Psoas muscle (tissue), 8 donors: ENCODE data around the gene ADGRB2. TPM values are rescaled to one million over a fixed set of nuclear protein-coding genes. Genes with fewer than 3 reads are reported as not detected.

Experiments used
- ATAC-seq, 4 donors: fragments of 200-7000 bp; cut with Tn5 transposase; one replicate each; pipeline ENCODE4 v1.9.1; 2020; ENCODE audit warnings: moderate library complexity in 3 of 4, mild to moderate bottlenecking in 2 of 4
- DNase-seq, 2 donors: peaks; one replicate each; pipeline ENCODE4 v3.0.0-alpha.2; 2020
- H3K27ac ChIP-seq: fragments of 200-600 bp; one replicate; pipeline ENCODE4 v1.8.0; 2022
- H3K27me3 ChIP-seq, 3 donors: fragments of 200-600 bp in 1 of 3; one replicate each; pipeline versions ENCODE4 v1.6.1 to v1.8.0; 2013 to 2022; ENCODE audit warnings: low read length in 2 of 3, mild to moderate bottlenecking in 2 of 3, moderate library complexity in 1 of 3; ENCODE audit not compliant: insufficient read depth in 3 of 3
- H3K36me3 ChIP-seq, 2 donors: fragments of 200-600 bp in 1 of 2; one replicate each; pipeline versions ENCODE4 v1.6.1 to v1.8.0; 2013 to 2022; ENCODE audit warnings: low read depth in 1 of 2, mild to moderate bottlenecking in 1 of 2, moderate library complexity in 1 of 2; ENCODE audit not compliant: insufficient read depth in 1 of 2
- H3K4me1 ChIP-seq: fragments of 200-600 bp; one replicate; pipeline ENCODE4 v1.8.0; 2022
- H3K4me3 ChIP-seq: fragments of 200-600 bp; one replicate; pipeline ENCODE4 v1.8.0; 2022; ENCODE audit warnings: mild to moderate bottlenecking
- H3K9me3 ChIP-seq: fragments of 200-600 bp; one replicate; pipeline ENCODE4 v1.8.0; 2022
- CTCF ChIP-seq: fragments of 200-600 bp; IDR thresholded peaks from one replicate; pipeline ENCODE4 v1.8.0; 2022; ENCODE audit warnings: antibody characterized with exemption
- WGBS, 3 donors: extraction: QIAGEN DNeasy Blood & Tissue Kit; methylation state at CpG; one replicate each; pipeline versions ENCODE4 v1.1.6 to v1.1.7; 2013; 5-methylcytosine and 5-hydroxymethylcytosine counted together
- intact Hi-C, 2 donors: fragments of 100-400 bp; cut with DNase I; formaldehyde crosslinking; loops; one replicate each; pipeline versions ENCODE4 v1.11.0 to v1.14.2; 2022
- polyA plus RNA-seq, 3 donors: library from polyadenylated mRNA; stranded (reverse); fragments of 200-250 nt; gene quantifications; one replicate each; pipeline ENCODE4 v1.2.3, GENCODE V29; 2013
- total RNA-seq, 4 donors: library from RNA; stranded (reverse); fragmentation: NEBNext Ultra II Directional in 2 of 4; extraction: Animal tissue kit (Norgen Biotek cat#: 25700) in 2 of 4; gene quantifications; one replicate each; pipeline versions ENCODE4 v1.2.1 to v1.2.4, GENCODE V29; 2021 to 2023
- donor health status: healthy with polysubstance abuse.
- donor health status: DM: no; HTN: no; CAD: no; lungs with moderate emphysema.
- donor health status: Bipolar disorder and iron deficiency.
- donor health status: healthy.
- donor health status: DM: yes; HTN: yes; CAD: no.
- donor health status: DM: no; HTN: no; CAD: no.
- donor health status: DM: no; HTN: no; CAD: no.
- donor health status: DM: yes; HTN: yes; CAD: no.

The ADGRB2 gene
- total and polyA plus RNA-seq, 7 donors, result 0.44 to 1.8 (median 0.73) TPM

GRCh38 chr1:31702836-31703404 is 61.2 kb downstream of the ADGRB2 start:
- H3K36me3 ChIP-seq, result no peaks in the 10 kb centered on the region
- no peaks in the 10 kb centered on the region for H3K9me3 ChIP-seq
- H3K27me3 ChIP-seq, result no peaks in the 10 kb centered on the region
- DNase-seq, result no peak
- ATAC-seq, result no peak
- WGBS, 3 donors, result 78 to 84% (median 83%) methylated on average over 8 of the region's 8 CpGs
- intact Hi-C loops, result no loop called here
- no peak for TF ChIP-seq CTCF
- H3K27ac ChIP-seq, result no peak overlapping the region
- peak overlapping the region; percentile 54 for H3K4me3 ChIP-seq
- H3K4me1 ChIP-seq, result peaks cover 19% of the 10 kb centered on the region

GRCh38 chr1:31701091-31701736 is 62.9 kb downstream of the ADGRB2 start:
- intact Hi-C loops, result no loop called here
- no peak overlapping the region for H3K4me3 ChIP-seq

GRCh38 chr1:31700468-31701090 is 63.6 kb downstream of the ADGRB2 start:
- H3K27me3 ChIP-seq, result no peaks in the 10 kb centered on the region
- DNase-seq (no peak), ATAC-seq (no peak)
- peaks cover 19% of the 10 kb centered on the region for H3K4me1 ChIP-seq
- intact Hi-C loops, result no loop called here
- H3K9me3 ChIP-seq, result no peaks in the 10 kb centered on the region
- no peak for TF ChIP-seq CTCF
- no peaks in the 10 kb centered on the region for H3K36me3 ChIP-seq
- H3K4me3 ChIP-seq, result no peak overlapping the region
- peak overlapping the region; percentile 56 for H3K27ac ChIP-seq
- 58 to 61% (median 59%) methylated on average over 7 of the region's 7 CpGs for WGBS, 3 donors

More at GRCh38 chr1:31701091-31701736, 62.9 kb downstream of the ADGRB2 start:
- DNase-seq (peak; percentile 93 to 95), ATAC-seq (peak; percentile 61 to 79 (median 71))
- no peaks in the 10 kb centered on the region for H3K36me3 ChIP-seq
- H3K4me1 ChIP-seq, result peaks cover 19% of the 10 kb centered on the region
- WGBS, 3 donors, result 21 to 37% (median 24%) methylated on average over 10 of the region's 10 CpGs
- peak overlapping the region; percentile 56 for H3K27ac ChIP-seq
- H3K9me3 ChIP-seq, result no peaks in the 10 kb centered on the region
- no peak for TF ChIP-seq CTCF
- H3K27me3 ChIP-seq, result no peaks in the 10 kb centered on the region

GRCh38 chr1:31699341-31699891 is 64.7 kb downstream of the ADGRB2 start:
- H3K4me1 ChIP-seq, result peaks cover 19% of the 10 kb centered on the region
- DNase-seq, result no peak
- H3K27ac ChIP-seq, result peak overlapping the region; percentile 56

More at GRCh38 chr1:31699341-31699891, 64.7 kb downstream of the ADGRB2 start:
- WGBS, 3 donors, result 78 to 90% (median 86%) methylated on average over 10 of the region's 10 CpGs
- Histone ChIP-seq H3K4me3 (no peak overlapping the region), H3K27me3 (no peaks in the 10 kb centered on the region), H3K36me3 (no peaks in the 10 kb centered on the region), H3K9me3 (no peaks in the 10 kb centered on the region)
- no peak for TF ChIP-seq CTCF
- ATAC-seq, result no peak
- intact Hi-C loops, result no loop called here
